Measurements from ENCODE around the gene STUB1.

Gene STUB1

DNA sequence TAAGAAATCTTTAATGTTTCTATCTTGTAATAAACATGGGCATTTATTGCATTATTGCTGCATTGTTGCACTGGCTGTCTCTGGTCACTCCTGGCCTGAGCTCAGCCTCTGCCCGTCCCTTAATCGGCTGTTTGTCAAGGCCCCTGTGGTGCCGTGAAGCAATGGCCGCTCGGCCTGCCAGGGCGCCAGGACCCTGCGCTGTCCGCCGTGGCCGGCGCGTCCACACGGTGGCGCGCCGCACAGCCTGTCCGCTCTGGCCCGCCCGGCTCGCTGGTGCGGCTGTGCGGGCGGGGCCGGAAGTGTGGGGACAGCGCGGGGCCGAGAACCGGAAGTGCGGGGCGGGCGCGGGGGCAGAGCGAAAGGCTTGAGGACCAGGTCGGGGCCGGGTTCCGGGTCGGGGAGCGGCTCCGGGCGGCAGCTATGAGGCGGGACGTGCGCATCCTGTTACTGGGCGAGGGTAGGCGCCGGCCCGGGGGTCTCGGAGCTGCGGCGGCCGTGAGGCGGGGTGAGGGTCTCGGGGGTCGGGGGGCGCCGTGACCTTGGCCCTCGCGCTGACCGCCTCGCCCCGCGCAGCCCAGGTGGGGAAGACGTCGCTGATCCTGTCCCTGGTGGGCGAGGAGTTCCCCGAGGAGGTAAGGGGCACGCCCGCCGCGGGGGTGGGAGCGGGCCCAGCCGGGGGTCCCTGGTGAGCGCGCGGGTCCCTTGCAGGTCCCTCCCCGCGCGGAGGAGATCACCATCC is 12.3 kb upstream of the STUB1 start, which contains the start of gene RHOT2:
Gene RHOT2 (plus strand): TSS at position 353 of the 739 bp plus-strand sequence. CDS start 68 bp downstream, at position 421.
- no peak for DNase-seq

DNA sequence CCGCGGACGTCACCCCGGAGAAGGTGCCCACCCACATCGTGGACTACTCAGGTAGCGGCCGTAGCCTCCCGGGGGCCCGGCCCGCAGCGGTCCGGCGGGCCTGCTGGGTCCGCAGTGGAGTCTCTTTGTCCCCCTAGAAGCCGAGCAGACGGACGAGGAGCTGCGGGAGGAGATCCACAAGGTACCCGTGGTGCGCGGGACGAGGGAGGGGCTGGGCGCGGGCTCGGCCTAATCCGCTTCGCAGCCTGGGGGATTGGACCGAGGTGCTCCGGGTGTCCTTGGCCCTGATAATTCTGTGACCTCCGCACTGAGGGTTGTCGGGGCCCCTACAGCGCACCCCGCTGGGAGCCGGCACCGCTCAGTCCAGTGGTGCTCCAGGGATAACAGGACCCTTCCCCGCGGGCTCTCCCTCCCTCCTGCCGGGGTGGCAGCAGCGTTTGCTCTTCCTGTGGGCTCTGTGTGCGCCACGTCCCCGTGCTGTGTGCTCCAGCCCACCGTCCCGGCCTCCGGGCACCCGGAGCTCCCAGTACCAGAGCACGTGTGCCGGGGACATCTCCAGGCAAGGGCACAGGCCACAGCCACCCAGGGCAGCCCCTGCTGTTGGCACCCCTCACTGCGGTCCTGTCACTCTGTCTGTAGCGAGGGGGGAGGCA is 11.6 kb upstream of the STUB1 start:
- no peak for DNase-seq

DNA sequence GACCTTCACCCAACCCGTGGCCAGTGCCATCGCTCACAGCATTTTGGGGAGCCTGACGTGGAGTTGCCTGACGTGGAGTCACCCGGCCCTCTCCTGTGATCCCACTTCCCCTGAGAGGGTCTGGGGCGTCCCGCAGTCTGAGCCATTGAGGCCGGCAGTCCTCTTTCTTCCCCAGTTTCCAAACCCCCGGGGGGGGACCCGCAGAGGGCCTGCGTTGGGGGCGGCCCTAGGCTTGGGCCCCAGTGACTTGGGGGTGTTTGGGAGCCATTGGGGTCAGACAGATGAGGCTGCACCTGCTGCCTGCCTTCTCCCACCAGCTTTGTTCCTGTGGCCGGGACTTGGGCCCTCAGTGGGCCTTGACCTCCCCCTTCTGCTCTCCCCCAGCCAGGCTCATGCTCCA is 10.5 kb upstream of the STUB1 start:
- no peak for DNase-seq

DNA sequence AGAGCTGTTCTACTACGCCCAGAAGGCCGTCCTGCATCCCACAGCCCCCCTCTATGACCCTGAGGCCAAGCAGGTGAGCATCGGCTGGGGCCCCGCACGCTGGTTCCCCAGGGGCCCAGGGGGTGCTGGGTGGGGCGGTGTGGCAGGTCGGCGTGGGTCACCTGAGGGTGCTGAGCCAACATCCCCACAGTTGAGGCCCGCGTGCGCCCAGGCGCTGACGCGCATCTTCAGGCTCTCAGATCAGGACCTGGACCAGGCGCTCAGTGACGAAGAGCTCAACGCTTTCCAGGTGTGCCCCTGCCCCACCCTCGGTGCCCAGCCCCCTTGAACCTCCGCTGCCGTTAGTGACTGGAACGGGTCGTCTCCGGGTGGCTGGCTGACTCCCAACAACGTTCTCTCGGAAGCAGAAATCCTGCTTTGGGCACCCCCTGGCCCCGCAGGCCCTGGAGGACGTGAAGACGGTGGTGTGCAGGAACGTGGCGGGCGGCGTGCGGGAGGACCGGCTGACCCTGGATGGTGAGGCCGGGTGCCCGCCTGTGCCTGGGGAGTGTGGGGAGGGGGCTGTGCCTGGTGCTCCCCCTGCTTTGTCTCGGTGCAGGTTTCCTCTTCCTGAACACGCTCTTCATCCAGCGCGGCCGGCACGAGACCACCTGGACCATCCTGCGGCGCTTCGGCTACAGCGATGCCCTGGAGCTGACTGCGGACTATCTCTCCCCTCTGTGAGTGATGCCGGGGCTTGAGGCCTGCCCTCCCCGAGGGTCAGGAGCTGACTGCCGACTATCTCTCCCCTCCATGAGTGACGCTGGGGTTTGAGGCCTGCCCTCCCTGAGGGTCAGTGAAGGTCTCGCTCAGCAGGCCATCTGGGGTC is 9.5 kb upstream of the STUB1 start:
- no peak for DNase-seq

DNA sequence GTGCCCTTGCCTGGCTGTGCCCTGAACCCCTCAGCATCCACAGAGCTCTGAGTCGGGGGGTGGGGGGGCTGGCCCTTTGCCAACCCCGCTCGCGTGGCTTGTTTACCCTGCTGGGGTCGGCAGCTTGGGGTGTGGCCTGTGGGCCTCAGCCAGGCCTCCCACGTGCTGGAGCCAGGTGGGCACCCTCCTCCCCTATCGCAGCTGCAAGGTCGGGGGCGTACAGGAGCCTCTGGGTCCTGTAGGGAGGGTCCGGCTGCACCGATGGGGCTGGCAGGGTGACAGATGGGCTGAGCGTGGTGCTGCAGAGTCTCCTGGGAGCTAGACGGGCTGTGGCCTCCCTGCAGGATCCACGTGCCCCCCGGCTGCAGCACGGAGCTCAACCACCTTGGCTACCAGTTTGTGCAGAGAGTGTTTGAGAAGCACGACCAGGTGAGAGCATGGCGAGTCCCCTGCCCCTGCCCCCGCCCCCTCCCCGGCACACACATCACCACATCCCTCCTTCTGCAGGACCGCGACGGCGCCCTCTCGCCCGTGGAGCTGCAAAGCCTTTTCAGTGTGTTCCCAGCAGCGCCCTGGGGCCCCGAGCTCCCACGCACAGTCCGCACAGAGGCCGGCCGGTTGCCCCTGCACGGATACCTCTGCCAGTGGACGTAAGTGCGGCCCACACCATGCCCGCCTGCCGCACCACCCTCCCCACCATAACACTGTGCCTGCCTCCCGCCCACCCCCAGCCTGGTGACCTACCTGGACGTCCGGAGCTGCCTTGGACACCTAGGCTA is 8.7 kb upstream of the STUB1 start:
- no peak for DNase-seq

DNA sequence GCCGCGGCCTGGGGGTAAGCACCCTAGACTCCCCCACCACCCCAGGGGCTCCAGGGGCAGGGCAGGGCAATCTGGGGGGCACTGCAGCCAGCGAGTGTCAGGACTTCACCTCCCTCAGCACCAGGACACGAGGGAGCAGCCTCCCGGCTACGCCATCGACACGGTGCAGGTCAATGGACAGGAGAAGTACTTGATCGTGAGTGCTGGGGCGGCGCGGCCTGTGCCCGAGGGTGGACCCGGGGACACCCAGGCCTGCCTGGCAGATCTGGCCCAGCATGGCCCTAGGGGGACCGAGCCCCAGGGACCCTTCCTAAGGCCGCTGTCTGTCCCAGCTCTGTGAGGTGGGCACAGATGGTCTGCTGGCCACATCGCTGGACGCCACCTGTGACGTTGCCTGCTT is 7.8 kb upstream of the STUB1 start:
- DNase-seq = no peak

DNA sequence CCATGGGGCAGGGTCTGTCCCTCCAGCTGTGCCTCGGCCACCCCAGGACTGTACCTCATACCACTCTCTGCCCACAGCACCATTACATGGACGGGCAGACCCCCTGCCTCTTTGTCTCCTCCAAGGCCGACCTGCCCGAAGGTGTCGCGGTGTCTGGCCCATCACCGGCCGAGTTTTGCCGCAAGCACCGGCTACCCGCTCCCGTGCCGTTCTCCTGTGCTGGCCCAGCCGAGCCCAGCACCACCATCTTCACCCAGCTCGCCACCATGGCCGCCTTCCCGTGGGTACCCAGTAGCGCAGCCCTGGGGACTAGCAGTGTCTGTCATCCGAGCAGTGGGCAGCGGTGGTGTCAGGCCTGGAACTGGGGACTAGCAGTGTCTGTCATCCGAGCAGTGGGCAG is 7.4 kb upstream of the STUB1 start:
- DNase-seq = no peak

DNA sequence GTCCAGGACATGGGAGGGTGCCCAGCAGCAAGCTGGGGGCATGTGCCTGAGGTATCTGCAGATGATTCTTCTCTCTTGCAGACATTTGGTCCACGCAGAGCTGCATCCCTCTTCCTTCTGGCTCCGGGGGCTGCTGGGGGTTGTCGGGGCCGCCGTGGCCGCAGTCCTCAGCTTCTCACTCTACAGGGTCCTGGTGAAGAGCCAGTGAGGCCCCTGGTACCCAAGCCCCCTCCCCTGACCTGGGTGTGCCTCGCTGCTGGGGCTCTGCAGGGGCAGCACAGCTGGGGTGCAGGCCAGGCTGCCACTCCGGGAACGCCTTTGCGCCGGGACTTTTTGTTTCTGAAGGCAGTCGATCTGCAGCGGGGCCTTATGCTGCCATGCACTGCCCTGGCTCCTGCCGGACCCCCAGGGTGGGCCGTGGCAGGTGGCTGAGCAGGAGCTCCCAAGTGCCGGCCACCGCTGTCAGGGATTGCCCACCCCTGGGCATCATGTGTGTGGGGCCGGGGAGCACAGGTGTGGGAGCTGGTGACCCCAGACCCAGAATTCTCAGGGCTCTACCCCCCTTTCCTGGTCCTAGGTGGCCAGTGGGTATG is 6.7 kb upstream of the STUB1 start:
- no peak for DNase-seq

DNA sequence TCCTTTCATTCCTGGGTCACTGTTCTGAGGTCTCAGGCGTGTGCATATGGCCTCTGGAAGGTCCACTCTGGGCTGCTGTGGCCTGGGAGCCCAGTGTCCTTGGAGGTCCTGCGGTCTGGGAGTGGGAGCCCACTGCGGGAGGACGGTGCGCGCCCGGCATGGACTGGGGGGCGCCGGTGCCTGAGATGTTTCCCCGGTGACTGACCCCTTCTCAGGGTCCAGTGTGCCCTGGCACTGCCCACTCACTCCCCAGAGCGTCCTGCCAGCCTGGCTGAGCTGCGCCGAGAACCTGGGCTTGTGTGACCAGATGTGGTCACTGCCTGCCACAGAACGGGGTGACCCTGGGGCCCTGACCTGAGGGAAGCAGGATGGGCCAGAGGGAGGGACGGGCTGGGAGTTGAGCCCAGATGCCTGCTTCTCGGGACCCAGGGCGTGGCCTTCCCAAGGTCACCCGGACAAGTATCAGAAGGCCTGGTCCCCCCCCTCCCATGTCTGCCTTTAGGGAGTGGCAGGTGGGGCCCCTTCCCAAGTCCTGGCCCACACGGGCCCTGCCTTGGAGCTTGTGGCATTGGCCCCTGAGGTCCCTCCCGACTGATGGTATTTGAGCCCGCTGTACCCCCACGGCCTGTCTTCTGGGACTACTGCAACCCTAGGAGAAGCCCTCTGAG is 5.9 kb upstream of the STUB1 start:
- DNase-seq = no peak

DNA sequence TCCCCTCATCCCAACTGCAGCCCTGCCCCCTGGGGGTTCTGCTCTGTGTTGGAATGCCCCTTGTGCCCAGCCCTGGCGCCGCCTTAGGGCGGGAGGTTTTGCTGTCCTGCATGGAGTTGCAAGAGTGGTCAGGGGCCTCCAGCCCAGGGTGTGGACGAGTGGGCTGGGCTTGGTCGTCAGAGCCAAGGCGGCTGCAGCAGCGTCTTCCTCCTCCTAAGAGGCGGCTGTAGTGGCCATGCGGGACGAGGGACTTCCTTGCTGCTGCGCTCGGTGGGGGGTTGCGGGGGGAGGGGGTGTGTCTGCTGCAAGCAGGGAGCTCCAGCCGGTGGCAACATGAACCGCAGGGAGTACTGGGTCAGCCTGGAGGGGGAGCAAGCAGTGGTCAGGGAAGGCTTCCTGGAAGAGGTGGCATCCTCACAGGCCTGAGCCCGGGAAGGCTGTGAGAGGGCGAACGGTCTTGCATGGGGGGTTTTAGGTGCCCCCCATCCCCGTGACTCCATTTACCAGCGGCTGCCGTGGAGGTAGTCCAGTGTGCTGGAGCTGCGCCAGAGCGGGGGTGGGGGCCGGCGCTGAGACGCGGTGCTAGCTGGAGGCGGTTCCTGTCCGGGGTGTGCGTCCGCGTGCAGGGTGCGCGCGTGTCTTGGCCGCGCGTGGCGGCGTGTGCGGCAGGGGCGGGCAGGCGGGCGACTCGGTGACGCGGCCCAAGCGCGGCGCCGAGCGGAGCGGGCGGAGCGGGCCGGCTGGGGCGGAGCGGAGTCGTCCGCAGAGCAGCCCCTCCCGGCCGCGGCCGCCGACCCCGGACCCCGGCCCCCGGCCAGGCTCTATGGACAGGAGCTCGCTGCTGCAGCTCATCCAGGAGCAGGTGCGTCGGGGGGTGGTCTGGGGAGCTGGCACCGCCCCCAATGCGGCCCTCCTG is 5.0 kb upstream of the STUB1 start, which contains the start of gene RHBDL1:
Gene RHBDL1 (plus strand): TSS at position 704 of the 916 bp plus-strand sequence. CDS start 120 bp downstream, at position 824.
- no peak for DNase-seq

DNA sequence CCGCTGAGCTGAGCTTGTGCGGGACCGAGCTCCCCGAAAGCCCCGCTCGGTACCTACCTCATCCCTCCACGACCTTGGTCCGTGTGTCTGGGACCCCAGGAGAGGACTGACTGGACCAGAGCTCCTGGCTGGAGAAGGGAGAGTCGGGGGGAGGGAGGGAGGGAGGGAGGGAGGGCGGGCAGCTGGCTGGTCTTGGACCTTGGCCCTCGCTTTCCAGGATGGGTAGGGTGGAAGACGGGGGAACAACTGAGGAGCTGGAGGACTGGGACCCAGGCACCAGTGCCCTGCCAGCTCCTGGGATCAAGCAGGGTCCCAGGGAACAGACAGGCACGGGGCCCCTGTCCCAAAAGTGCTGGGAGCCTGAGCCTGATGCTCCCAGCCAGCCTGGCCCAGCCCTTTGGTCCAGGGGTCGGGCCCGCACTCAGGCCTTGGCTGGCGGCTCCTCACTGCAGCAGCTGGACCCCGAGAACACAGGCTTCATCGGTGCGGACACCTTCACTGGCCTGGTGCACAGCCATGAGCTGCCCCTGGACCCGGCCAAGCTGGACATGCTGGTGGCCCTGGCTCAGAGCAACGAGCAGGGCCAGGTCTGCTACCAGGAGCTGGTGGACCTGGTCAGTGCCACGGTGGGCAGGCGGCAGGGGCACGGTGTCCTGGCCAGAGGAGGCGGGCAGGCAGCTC is 4.2 kb upstream of the STUB1 start:
- no peak for DNase-seq

DNA sequence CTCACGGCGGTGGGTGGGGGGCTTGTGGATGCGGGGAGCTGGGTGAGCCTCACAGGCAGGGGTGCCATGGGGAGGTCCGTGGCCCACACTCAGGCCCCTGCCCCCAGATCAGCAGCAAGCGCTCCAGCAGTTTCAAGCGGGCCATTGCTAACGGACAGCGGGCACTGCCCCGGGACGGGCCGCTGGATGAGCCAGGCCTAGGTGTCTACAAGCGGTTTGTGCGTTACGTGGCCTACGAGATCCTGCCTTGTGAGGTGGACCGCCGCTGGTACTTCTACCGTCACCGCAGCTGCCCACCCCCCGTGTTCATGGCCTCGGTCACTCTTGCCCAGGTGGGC is 3.7 kb upstream of the STUB1 start:
- no peak for DNase-seq

DNA sequence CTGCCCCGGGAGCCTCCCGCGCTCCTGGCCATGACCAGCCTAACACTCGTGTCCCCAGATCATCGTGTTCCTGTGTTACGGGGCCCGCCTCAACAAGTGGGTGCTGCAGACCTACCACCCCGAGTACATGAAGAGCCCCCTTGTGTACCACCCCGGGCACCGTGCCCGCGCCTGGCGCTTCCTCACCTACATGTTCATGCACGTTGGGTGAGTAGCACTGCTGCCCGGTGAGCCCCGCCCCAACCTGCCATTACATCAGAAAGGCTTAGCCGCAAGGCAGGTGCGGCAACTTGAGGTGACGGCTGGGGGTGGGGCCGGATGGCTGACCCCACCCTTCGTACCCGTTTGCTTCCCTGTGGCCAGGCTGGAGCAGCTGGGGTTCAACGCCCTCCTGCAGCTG is 3.3 kb upstream of the STUB1 start:
- DNase-seq = no peak

DNA sequence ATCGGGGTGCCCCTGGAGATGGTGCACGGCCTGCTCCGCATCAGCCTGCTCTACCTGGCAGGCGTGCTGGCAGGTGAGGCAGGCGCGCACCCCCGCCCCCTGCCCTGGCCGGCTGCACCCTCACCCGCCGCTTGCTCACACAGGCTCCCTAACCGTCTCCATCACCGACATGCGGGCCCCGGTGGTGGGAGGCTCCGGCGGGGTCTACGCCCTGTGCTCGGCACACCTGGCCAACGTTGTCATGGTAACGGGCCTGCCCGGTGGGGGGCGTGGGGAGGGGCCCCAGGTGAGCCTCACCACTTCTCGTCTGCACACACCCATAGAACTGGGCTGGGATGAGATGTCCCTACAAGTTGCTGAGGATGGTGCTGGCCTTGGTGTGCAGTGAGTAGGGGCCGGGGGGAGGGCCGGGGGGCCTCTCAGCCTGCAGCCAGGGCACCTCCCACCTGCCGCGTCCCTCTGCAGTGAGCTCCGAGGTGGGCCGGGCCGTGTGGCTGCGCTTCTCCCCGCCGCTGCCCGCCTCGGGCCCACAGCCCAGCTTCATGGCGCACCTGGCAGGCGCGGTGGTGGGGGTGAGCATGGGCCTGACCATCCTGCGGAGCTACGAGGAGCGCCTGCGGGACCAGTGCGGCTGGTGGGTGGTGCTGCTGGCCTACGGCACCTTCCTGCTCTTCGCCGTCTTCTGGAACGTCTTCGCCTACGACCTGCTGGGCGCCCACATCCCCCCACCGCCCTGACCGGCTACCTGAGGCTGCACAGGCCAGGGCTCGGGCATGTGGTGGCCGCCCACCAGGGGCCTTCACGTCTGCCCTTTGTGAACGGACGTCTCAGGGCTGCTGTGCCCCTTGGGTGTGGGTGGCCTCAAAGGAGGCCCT is 2.7 kb upstream of the STUB1 start:
- no peak for DNase-seq

DNA sequence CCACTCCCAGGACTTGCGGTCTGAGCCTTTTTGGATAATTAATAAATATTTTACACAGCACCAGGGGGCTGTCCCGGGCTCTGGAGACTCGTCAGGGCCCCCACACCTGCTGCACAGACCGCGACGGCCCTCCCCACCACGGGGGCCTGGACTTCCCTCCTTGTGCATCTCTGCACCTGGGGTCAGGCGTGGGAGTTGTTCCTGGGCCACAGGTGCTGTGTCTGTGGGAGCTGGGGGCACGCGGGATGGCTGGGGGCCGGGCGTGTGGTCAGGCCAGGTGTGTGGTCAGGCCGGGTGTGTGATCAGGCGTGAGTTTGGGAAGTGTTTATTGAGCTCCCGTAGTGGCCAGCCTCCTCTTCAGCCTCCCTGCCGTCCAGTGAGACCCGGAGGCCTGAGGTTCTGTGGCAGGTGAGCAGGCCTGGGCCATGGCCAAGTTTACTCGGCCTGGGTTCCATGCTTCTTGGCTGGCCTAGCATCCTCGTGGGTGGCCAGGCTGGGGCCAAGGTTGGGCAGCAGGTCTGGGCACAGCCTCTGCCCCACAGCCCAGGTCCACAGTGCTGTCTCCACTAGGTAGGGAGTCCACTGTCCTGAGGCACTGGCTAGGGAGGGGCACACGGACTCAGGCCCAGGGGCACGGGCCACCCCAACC is 1.9 kb upstream of the STUB1 start:
- DNase-seq = no peak

DNA sequence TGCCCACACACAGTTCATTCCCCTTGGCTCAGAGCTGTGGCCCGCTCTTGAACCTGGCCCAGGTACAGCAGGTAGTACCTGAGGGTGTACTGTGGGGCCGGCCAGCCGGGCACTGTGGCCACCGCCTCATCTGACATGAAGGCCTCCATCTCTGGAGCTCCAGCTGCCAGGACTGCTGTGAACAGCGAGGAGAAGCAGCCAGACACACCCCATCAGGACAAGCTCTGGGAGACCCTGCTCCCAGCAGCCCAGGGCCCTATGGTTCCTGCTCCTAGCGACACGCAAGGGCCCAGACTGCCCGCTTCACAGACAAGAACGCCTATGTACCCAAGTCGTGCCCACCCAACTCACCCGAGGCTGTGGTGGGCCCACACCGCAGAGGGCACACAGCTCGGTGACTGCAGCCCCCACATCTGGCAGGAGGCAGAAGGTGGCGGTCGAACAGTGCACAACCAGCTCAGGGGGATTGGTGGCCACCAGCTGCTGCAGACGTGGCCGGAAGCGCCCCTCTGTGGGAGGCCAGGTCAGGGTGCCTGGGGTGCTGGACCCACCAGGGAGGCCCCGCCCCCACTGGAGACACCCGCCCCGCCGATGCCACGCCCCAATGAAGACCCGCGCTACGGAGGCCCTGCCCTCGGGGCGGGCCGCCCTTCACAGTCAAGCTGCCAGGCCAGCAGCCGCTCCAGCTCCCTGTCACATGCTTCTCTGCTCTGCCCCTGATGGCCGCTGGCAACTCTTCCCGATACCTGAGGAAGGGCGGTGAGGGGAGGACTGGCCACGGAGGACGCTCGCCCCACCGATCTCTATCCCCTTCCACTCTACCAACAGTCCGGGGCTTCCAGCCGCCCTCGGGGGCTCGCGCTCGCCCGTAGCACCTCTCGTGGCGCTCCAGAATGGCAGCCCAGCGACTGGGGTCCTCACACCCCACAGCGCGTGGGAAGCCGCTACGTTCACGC is 1.1 kb upstream of the STUB1 start:
- no peak for DNase-seq

DNA sequence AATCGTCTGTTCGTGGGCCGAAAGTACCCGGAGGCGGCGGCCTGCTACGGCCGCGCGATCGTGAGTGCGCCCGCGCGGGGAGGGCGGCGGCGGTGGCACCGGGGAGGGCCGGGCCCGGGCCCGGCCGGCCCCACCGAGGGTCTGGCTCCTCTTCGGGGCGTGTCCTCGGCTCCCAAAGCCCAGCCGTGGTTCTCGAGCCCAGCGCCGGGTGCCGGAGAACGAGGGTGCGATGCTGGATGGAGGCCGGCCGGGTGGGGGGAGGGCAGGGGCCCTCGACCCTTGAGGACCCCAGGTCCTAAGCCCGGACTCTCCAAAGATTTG is 375 bp downstream of the STUB1 start:
- DNase-seq = no peak
